Spleen (tissue), 7 donors: ENCODE data around the gene CTDSPL.

Experiments used
- POLR2A ChIP-seq, 3 donors: fragments of 450-650 bp; IDR thresholded peaks; one replicate each; pipeline ENCODE4 v1.5.1; 2017; ENCODE audit warnings: antibody characterized with exemption in 3 of 3, mild to moderate bottlenecking in 1 of 3
- POLR2AphosphoS5 ChIP-seq, 3 donors: sonication (generic); formaldehyde crosslinking; IDR thresholded peaks; one replicate each; pipeline ENCODE4 v1.5.1; 2017; ENCODE audit warnings: antibody characterized with exemption in 3 of 3
- TF ChIP-seq, protein P1 (sequence below), 11 experiments: fragments of 200-600 bp in 7 of 11; fragments of 450-650 bp in 4 of 11; sonication (generic) in 4 of 11; IDR thresholded peaks in 8 of 11; conservative IDR thresholded peaks in 3 of 11; 1 replicate in 7 of 11; 2 replicates in 4 of 11; pipeline versions ENCODE4 v1.4.0 to v1.8.0; 2016 to 2021; ENCODE audit warnings: antibody characterized with exemption in 11 of 11, inconsistent platforms in 4 of 11, mild to moderate bottlenecking in 1 of 11
- donor health status: DM: no; HTN: no; CAD: no; lungs with moderate emphysema.
- donor health status: DM: no; HTN: no; CAD: no.
- donor health status: DM: no; HTN: no; CAD: no.

DNA sequence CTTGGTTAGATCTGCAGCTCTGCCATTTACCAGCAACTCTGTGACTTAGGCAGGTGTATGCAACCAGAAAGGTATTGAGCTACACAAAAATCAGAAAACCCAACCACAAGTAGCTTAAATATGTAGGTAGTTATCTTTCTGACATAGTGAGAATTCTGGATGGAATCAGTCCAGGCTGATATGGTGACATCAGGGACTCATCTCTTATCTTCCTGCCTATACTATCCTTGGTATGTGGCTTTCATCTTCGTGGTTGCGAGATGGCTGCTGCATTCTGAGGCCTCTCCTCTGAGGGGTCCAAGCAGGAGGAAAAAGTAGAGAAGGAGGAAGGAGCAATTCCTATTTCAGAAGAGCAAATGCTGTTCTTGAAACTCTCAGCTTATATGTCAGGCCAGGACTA is 40.0 kb downstream of the CTDSPL start:
- TF ChIP-seq, protein P1, sequence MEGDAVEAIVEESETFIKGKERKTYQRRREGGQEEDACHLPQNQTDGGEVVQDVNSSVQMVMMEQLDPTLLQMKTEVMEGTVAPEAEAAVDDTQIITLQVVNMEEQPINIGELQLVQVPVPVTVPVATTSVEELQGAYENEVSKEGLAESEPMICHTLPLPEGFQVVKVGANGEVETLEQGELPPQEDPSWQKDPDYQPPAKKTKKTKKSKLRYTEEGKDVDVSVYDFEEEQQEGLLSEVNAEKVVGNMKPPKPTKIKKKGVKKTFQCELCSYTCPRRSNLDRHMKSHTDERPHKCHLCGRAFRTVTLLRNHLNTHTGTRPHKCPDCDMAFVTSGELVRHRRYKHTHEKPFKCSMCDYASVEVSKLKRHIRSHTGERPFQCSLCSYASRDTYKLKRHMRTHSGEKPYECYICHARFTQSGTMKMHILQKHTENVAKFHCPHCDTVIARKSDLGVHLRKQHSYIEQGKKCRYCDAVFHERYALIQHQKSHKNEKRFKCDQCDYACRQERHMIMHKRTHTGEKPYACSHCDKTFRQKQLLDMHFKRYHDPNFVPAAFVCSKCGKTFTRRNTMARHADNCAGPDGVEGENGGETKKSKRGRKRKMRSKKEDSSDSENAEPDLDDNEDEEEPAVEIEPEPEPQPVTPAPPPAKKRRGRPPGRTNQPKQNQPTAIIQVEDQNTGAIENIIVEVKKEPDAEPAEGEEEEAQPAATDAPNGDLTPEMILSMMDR (IDR thresholded peaks at IDR 0.05 in 8 of 11, conservative IDR thresholded peaks at IDR 0.05 in 3 of 11): no peak
- TF ChIP-seq POLR2A (IDR thresholded peaks at IDR 0.05): no peak
- TF ChIP-seq POLR2AphosphoS5 (IDR thresholded peaks at IDR 0.05): no peak
